Uterus (tissue), 4 donors: ENCODE results near the gene SMIM24. TPM values are rescaled to one million over a fixed set of nuclear protein-coding genes. Genes with fewer than 3 reads are reported as not detected.
"Not testable (repeated sequence)": the region's sequence is repeated elsewhere in the genome, so short reads cannot be mapped to it uniquely, and the experiment has no call there.

Source experiments
- DNase-seq, 2 donors: peaks; one replicate each; pipeline ENCODE4 v3.0.0-alpha.2; 2019 to 2020
- H3K27ac ChIP-seq, 2 donors: fragments of 200-600 bp; sonication (generic); 1 replicate in 1 of 2; 2 replicates in 1 of 2; pipeline ENCODE4 v1.5.1; 2016 to 2018
- H3K27me3 ChIP-seq, 2 donors: fragments of 200-600 bp; sonication (generic); one replicate each; pipeline ENCODE4 v1.5.1; 2018 to 2019; ENCODE audit warnings: control low read depth in 1 of 2
- H3K36me3 ChIP-seq, 2 donors: fragments of 200-600 bp; sonication (generic); one replicate each; pipeline ENCODE4 v1.5.1; 2019; ENCODE audit warnings: control low read depth in 1 of 2
- H3K4me1 ChIP-seq, 2 donors: fragments of 200-600 bp; sonication (generic); one replicate each; pipeline ENCODE4 v1.5.1; 2018 to 2019; ENCODE audit warnings: control low read depth in 1 of 2
- H3K4me3 ChIP-seq, 2 donors: fragments of 200-600 bp; sonication (generic); 1 replicate in 1 of 2; 2 replicates in 1 of 2; pipeline ENCODE4 v1.5.1; 2018 to 2019; ENCODE audit warnings: mild to moderate bottlenecking in 1 of 2
- H3K9me3 ChIP-seq, 2 donors: fragments of 200-600 bp; sonication (generic); one replicate each; pipeline ENCODE4 v1.5.1; 2019; ENCODE audit warnings: control low read depth in 1 of 2
- CTCF ChIP-seq, 4 experiments: fragments of 200-600 bp in 2 of 4; fragments of 450-650 bp in 2 of 4; sonication (generic) in 2 of 4; IDR thresholded peaks; one replicate each; pipeline ENCODE4 v1.5.1; 2016 to 2019; ENCODE audit warnings: antibody characterized with exemption in 4 of 4, mild to moderate bottlenecking in 2 of 4, moderate library complexity in 1 of 4
- POLR2A ChIP-seq, 2 donors: fragments of 450-650 bp; IDR thresholded peaks; one replicate each; pipeline ENCODE4 v1.6.1; 2016; ENCODE audit warnings: antibody characterized with exemption in 2 of 2, mild to moderate bottlenecking in 1 of 2, moderate library complexity in 1 of 2
- intact Hi-C: fragments of 100-400 bp; cut with DNase I; formaldehyde crosslinking; loops from one replicate; pipeline ENCODE4 v1.15.1; 2023; ENCODE audit warnings: low total_unique reads
- total RNA-seq, 4 donors: library from RNA; depleted of rRNA in 3 of 4; stranded (reverse); fragments of >200 nt in 3 of 4; gene quantifications; one replicate each; pipeline versions ENCODE4 v1.1.0 to v1.2.4, GENCODE V29; 2014 to 2023
- donor health status: DM: yes; HTN: yes; CAD: no.

SMIM24 gene
- total RNA-seq, 4 donors from 2014 or later, result 0.97 TPM; not detected in 3

DNA sequence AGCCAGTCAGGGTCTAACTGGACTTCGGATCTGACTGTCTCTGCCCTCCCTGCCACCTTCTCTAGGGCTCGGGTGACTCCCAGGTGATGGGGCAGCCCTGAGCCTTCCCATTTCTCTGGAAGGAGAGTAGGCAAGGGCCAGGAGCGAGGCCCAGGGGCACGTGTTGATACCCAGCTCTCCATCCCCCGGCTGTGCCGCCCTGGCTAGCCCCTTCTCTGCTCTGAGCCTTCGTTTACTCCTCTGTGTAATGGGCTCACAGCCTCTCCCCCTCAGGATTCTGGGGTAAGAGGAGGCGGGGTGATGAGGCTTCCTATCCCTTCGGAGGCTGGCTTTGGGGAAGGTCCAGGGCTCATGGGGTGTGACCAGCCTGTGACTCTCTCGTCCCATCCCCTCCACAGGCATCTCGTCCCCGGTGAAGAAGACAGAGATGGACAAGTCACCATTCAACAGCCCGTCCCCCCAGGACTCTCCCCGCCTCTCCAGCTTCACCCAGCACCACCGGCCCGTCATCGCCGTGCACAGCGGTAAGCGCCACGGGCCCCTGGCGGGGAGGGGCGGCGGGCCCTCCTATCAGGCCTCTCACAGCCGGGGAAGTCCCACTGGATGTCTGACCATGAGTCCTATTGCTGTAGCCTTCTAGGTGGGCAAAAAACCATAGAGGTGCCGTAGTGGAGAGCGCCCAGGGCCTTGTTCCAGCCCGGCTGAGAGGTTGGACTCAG, 31.6 kb downstream of the SMIM24 start:
- H3K36me3 ChIP-seq, result no peaks in the 10 kb centered on the region
- H3K27ac ChIP-seq, result peak overlapping the region; percentile 91 to 98
- H3K27me3 ChIP-seq, result no peaks in the 10 kb centered on the region
- intact Hi-C loops, result no loop called here
- TF ChIP-seq POLR2A (IDR thresholded peaks at IDR 0.05) (no peak), CTCF (IDR thresholded peaks at IDR 0.05) (no peak)
- peak in 1 of 2 donors; percentile 21 for DNase-seq
- no peaks in the 10 kb centered on the region for H3K9me3 ChIP-seq
- H3K4me3 ChIP-seq, result no peak overlapping the region
- peaks cover 0 to 11% of the 10 kb centered on the region in 2 donors for H3K4me1 ChIP-seq

- H3K9me3 ChIP-seq, H3K36me3 ChIP-seq, intact Hi-C loops, DNase-seq, H3K27me3 ChIP-seq, H3K4me3 ChIP-seq: not testable (repeated sequence)
- peak overlapping the region in 1 of 2 donors; percentile 6 for H3K27ac ChIP-seq
- peaks cover 0 to 10% of the 10 kb centered on the region in 2 donors for H3K4me1 ChIP-seq
These were observed 33.7 kb downstream of the SMIM24 start for GRCh38 chr19:3446657-3447056.

DNA sequence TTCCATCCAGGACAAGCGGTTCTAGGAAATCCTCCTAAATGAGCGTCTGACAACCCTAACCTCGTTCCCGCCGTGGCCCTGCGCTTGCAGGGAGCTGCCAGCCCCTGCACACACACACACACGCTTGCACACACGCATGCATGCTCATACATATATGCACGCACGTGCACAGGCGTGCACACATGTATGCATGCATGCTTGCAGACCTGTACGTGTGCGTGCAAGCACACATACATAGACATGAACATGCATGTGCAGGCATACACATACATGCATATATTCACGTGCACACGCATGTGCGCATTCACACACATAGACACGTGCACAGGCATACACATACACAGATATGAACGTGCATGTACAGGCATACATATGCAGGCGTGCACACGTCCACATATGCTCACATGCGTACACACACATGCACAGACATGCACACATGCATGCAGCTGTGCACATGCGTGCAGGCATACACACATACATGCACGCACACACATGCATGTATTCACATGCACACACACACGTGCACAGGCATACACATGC, 35.6 kb downstream of the SMIM24 start:
- Histone ChIP-seq H3K27ac (no peak overlapping the region), H3K36me3 (no peaks in the 10 kb centered on the region), H3K4me1 (peaks cover 0 to 4% of the 10 kb centered on the region in 2 donors), H3K4me3 (no peak overlapping the region), H3K27me3 (no peaks in the 10 kb centered on the region), H3K9me3 (no peaks in the 10 kb centered on the region)
- TF ChIP-seq CTCF (IDR thresholded peaks at IDR 0.05) (no peak), POLR2A (IDR thresholded peaks at IDR 0.05) (no peak)
- no peak for DNase-seq
- intact Hi-C loops, result no loop called here

DNA sequence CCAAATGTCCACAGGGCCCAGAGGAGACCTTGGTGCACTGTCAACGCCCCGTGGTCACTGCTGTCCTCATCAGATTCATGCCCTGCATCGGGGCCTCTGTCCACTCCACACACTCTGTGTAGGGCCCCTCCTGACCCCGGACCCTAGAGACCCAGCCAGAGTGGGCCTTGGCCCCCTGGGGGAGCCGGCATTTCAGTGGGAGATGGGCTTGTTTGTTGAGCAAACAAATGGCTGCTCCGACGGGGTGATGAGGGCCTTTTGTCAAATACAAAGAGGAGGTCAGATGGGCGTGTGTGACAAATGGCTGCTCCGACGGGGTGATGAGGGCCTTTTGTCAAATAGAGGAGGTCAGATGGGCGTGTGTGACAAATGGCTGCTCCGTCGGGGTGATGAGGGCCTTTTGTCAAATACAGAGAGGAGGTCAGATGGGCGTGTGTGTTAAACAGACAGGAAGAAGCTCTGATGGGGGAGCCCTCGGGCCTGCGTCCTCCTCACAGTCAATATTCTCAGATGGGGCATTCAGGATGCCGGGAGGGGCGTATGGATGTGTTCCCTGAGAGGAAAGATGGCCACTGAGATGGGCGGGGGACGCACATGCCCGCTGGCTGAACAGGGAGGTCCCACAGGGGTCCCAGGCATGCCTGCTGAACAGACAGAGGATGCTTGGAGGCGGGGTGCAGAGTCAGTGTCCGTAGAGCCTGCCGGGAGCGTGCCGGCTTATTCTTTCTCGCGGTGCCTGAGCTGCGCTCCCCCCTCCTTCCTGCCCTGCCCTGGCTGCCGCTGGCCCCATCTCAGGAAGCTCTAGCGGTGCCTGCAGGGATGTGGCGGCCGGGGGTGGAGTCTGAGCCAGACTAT, 36.3 kb downstream of the SMIM24 start:
- DNase-seq, result peak in 1 of 2 donors; percentile 60
- Histone ChIP-seq H3K27ac (peak overlapping the region; percentile 49 to 63), H3K36me3 (no peaks in the 10 kb centered on the region), H3K4me1 (peaks cover 0 to 4% of the 10 kb centered on the region in 2 donors), H3K4me3 (no peak overlapping the region), H3K9me3 (no peaks in the 10 kb centered on the region), H3K27me3 (no peaks in the 10 kb centered on the region)
- intact Hi-C loops, result no loop called here
- no peak for TF ChIP-seq POLR2A (IDR thresholded peaks at IDR 0.05)
- no peak for TF ChIP-seq CTCF (IDR thresholded peaks at IDR 0.05)

GRCh38 chr19:3442487-3443071, 37.7 kb downstream of the SMIM24 start:
- no peak overlapping the region for H3K4me3 ChIP-seq
- H3K36me3 ChIP-seq, result no peaks in the 10 kb centered on the region
- peak overlapping the region; percentile 61 to 63 for H3K27ac ChIP-seq
- no peaks in the 10 kb centered on the region for H3K27me3 ChIP-seq
- TF ChIP-seq CTCF (IDR thresholded peaks at IDR 0.05) (no peak), POLR2A (IDR thresholded peaks at IDR 0.05) (no peak)
- H3K9me3 ChIP-seq, result no peaks in the 10 kb centered on the region
- intact Hi-C loops, result no loop called here
- DNase-seq, result no peak
- peaks cover 0 to 4% of the 10 kb centered on the region in 2 donors for H3K4me1 ChIP-seq
